Ectodermal cell (in vitro differentiated cells): ENCODE measurements around the gene SEC22A.

Source experiments
- H3K27ac ChIP-seq: 2 replicates; pipeline ENCODE4 v1.7.0; 2013; ENCODE audit warnings: mild to moderate bottlenecking, low read depth, low read length; ENCODE audit not compliant: insufficient read depth, poor library complexity, severe bottlenecking
- H3K27me3 ChIP-seq: 2 replicates; pipeline ENCODE4 v1.7.0; 2013; ENCODE audit warnings: mild to moderate bottlenecking, low read length; ENCODE audit not compliant: insufficient read depth, control insufficient read depth, poor library complexity, severe bottlenecking
- H3K36me3 ChIP-seq: one replicate; pipeline ENCODE4 v1.7.0; 2013; ENCODE audit warnings: low read length; ENCODE audit not compliant: control insufficient read depth, insufficient read depth
- H3K4me1 ChIP-seq: one replicate; pipeline ENCODE4 v1.7.0; 2013; ENCODE audit warnings: low read length; ENCODE audit not compliant: control insufficient read depth, insufficient read depth
- H3K4me3 ChIP-seq: 2 replicates; pipeline ENCODE4 v1.7.0; 2013; ENCODE audit warnings: low read depth, low read length, control low read depth; ENCODE audit not compliant: insufficient read depth
- H3K9me3 ChIP-seq: 2 replicates; pipeline ENCODE4 v1.7.0; 2013; ENCODE audit warnings: mild to moderate bottlenecking, low read length, moderate library complexity; ENCODE audit not compliant: control insufficient read depth
- WGBS, 2 experiments: methylation state at CpG; one replicate each; pipeline ENCODE4 v1.1.7; 2013; ENCODE audit warnings: missing lambda C conversion rate in 2 of 2; 5-methylcytosine and 5-hydroxymethylcytosine counted together

SEC22A gene

GRCh38 chr3:123312331-123313265 is 110.9 kb downstream of the SEC22A start:
- no peak overlapping the region for H3K27ac ChIP-seq
- H3K36me3 ChIP-seq = no peaks in the 10 kb centered on the region
- H3K4me1 ChIP-seq = peaks cover 11% of the 10 kb centered on the region
- H3K27me3 ChIP-seq = peaks cover 4% of the 10 kb centered on the region
- no peak overlapping the region for H3K4me3 ChIP-seq
- no peaks in the 10 kb centered on the region for H3K9me3 ChIP-seq
- 93 to 94% methylated on average over 15 to 16 of the region's 16 CpGs for WGBS, 2 experiments

- H3K27ac ChIP-seq = no peak overlapping the region
- 82 to 84% methylated on average over 5 of the region's 5 CpGs for whole genome bisulfite sequencing, 2 experiments
- H3K36me3 ChIP-seq = no peaks in the 10 kb centered on the region
- H3K4me3 ChIP-seq = no peak overlapping the region
- H3K9me3 ChIP-seq = no peaks in the 10 kb centered on the region
- H3K4me1 ChIP-seq = peaks cover 11% of the 10 kb centered on the region
- peaks cover 4% of the 10 kb centered on the region for H3K27me3 ChIP-seq
Measured at GRCh38 chr3:123313889-123314288, 112.1 kb downstream of the SEC22A start.

DNA sequence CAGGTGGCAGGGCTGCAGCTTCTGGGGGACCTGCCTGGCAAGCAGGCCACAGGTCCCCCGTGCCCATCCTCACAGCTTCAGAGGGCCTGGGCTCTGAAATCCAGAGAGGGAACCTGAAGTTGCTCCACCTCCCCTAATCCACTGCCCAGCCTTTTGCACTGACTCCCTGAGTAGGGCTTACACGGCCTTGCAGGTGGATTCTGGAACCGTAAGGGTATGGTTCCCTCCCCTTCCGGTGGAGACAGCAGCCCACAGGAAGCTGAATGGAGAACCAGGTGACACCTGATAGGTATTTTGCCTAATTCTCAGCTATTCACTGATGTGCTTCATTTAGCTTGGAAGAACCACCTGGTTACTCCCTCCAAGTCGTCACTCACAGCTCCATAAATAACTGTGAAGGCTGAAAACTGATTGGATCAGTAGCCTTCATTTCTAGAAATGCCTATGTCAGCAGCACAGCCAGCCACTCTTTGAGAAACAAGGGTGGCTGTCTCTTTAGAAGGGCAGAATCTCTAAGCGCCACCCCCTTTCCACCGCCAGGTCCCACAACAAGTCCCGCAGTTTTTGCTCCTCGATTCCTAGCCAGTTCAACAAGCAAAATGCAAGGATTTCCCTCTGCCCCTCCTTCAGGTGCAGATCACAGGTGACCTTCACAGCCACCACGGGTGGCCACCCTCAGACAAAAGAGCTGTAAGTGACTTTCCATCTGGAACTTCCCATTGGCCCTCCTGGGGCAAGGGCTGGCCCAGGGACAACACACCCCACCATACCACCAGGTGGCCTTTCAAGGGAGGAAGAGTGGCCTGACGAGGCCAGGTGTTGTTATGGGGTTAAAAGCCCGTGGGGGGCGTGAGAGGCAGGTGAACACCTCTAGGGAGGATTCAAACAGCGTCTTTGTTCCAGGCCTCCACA is 112.9 kb downstream of the SEC22A start:
- H3K4me3 ChIP-seq = no peak overlapping the region
- H3K36me3 ChIP-seq = no peaks in the 10 kb centered on the region
- H3K27ac ChIP-seq = no peak overlapping the region
- peaks cover 15% of the 10 kb centered on the region for H3K4me1 ChIP-seq
- H3K9me3 ChIP-seq = no peaks in the 10 kb centered on the region
- peaks cover 4% of the 10 kb centered on the region for H3K27me3 ChIP-seq
- 27 to 29% methylated on average over 14 of the region's 14 CpGs for WGBS, 2 experiments

DNA sequence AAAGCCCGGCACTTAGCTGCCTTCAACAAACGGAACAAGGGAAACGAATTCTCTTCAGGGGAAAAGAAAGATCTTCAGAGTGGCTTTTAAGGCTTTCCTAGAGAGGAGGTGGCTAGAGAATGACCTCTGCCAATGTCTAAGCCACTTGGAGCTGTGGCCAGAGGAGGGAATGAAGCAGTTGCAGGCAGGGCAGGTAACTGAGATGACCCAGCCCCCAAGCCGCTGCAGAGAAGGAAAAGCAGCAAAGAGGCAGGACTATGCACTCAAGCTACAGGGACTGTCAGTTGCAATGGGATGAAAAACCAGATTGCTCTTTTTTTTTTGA is 113.5 kb downstream of the SEC22A start:
- no peaks in the 10 kb centered on the region for H3K9me3 ChIP-seq
- H3K4me1 ChIP-seq = peaks cover 21% of the 10 kb centered on the region
- peaks cover 4% of the 10 kb centered on the region for H3K27me3 ChIP-seq
- H3K27ac ChIP-seq = no peak overlapping the region
- H3K4me3 ChIP-seq = no peak overlapping the region
- WGBS, 2 experiments = 9 to 12% methylated on average over 4 of the region's 4 CpGs
- no peaks in the 10 kb centered on the region for H3K36me3 ChIP-seq

- WGBS, 2 experiments = 93% methylated on average over 14 of the region's 14 CpGs
- Histone ChIP-seq H3K27ac (no peak overlapping the region), H3K4me3 (no peak overlapping the region), H3K4me1 (peaks cover 18% of the 10 kb centered on the region), H3K36me3 (no peaks in the 10 kb centered on the region), H3K27me3 (peaks cover 4% of the 10 kb centered on the region), H3K9me3 (no peaks in the 10 kb centered on the region)
Measured at GRCh38 chr3:123317716-123318115, 116.0 kb downstream of the SEC22A start.

- Histone ChIP-seq H3K4me3 (no peak overlapping the region), H3K27me3 (peaks cover 4% of the 10 kb centered on the region)
- WGBS, 2 experiments = 77% methylated on average over 3 of the region's 3 CpGs
Measured at GRCh38 chr3:123318374-123318773, 116.6 kb downstream of the SEC22A start.

DNA sequence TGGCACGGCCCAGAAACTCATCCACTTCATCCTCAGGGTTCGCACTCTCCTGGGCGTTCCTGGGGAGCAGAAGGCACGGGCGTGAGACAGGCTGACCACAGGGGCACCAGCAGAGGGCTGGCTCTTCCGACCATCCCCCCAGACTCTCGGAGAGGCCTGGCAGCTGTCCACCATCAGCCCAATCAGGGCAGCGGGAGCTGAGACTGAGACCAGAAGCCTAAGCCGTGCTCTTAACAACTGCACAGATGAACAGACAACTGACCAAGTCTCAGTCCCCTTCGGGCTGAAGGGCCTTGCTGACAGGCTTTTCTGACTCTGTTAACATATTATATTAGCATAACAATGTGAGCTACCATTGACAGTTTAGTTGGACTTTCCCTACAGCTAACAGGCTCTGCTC is 118.0 kb downstream of the SEC22A start:
- WGBS, 2 experiments = 32 to 37% methylated on average over 10 of the region's 10 CpGs
- Histone ChIP-seq H3K36me3 (no peaks in the 10 kb centered on the region), H3K9me3 (no peaks in the 10 kb centered on the region), H3K27ac (no peak overlapping the region), H3K4me3 (no peak overlapping the region), H3K4me1 (peaks cover 18% of the 10 kb centered on the region), H3K27me3 (peaks cover under 1% of the 10 kb centered on the region)

More at GRCh38 chr3:123318374-123318773, 116.6 kb downstream of the SEC22A start:
- Histone ChIP-seq H3K9me3 (no peaks in the 10 kb centered on the region), H3K36me3 (no peaks in the 10 kb centered on the region), H3K27ac (no peak overlapping the region), H3K4me1 (peaks cover 18% of the 10 kb centered on the region)

DNA sequence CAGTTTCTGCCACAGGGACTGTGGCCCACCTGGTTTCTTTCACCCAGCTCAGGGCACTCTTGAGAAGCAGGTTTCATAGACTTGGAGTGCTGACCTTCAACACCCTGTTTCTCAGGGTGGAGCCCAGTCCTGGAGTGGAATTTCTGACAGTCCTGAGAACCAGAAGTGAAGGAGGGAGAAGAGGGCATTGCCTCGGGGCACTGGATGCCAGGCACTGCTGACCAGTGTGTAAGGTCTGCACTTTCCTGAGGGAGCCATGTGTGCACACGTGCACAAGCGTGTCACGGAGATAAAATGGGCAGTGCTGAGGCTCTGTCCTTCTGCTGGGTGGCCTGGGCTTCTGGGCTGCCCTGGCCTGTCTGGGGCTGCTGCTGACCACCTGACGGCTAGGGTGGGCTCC is 118.5 kb downstream of the SEC22A start:
- Histone ChIP-seq H3K27ac (no peak overlapping the region), H3K9me3 (no peaks in the 10 kb centered on the region), H3K4me1 (peaks cover 14% of the 10 kb centered on the region), H3K27me3 (no peaks in the 10 kb centered on the region), H3K4me3 (no peak overlapping the region), H3K36me3 (no peaks in the 10 kb centered on the region)
- 90 to 92% methylated on average over 5 of the region's 5 CpGs for WGBS, 2 experiments

- Histone ChIP-seq H3K27me3 (no peaks in the 10 kb centered on the region), H3K27ac (no peak overlapping the region), H3K36me3 (no peaks in the 10 kb centered on the region), H3K9me3 (no peaks in the 10 kb centered on the region), H3K4me1 (peaks cover 12% of the 10 kb centered on the region), H3K4me3 (no peak overlapping the region)
- 88 to 90% methylated on average over 8 of the region's 8 CpGs for WGBS, 2 experiments
Measured at GRCh38 chr3:123321806-123322205, 120.1 kb downstream of the SEC22A start.

GRCh38 chr3:123322866-123323265 is 121.1 kb downstream of the SEC22A start:
- Histone ChIP-seq H3K4me1 (peaks cover 12% of the 10 kb centered on the region), H3K27me3 (no peaks in the 10 kb centered on the region), H3K9me3 (no peaks in the 10 kb centered on the region), H3K36me3 (no peaks in the 10 kb centered on the region), H3K4me3 (no peak overlapping the region), H3K27ac (no peak overlapping the region)
- 91 to 94% methylated on average over 11 of the region's 11 CpGs for WGBS, 2 experiments
